HFFc6 (cell line): ENCODE data around the gene CHPT1. TPM values are rescaled to one million over a fixed set of nuclear protein-coding genes. Genes with fewer than 3 reads are reported as not detected.
"Not testable (repeated sequence)": the region's sequence is repeated elsewhere in the genome, so short reads cannot be mapped to it uniquely, and the experiment has no call there.

Experiments
- DNase-seq: peaks from one replicate; pipeline ENCODE4 v3.0.0-alpha.2; 2018
- H3K27ac Mint-ChIP-seq: 2 replicates; pipeline ENCODE4 v1.8.0; 2020; ENCODE audit warnings: mild to moderate bottlenecking, mixed read lengths
- H3K27me3 Mint-ChIP-seq: 2 replicates; pipeline ENCODE4 v1.8.0; 2021; ENCODE audit warnings: mild to moderate bottlenecking, moderate library complexity, mixed read lengths; ENCODE audit not compliant: insufficient read depth
- H3K36me3 Mint-ChIP-seq: 2 replicates; pipeline ENCODE4 v1.8.0; 2021; ENCODE audit warnings: low read depth, mixed read lengths
- H3K4me1 Mint-ChIP-seq: 2 replicates; pipeline ENCODE4 v1.8.0; 2020; ENCODE audit warnings: low read depth, mixed read lengths
- H3K4me3 Mint-ChIP-seq: 2 replicates; pipeline ENCODE4 v1.8.0; 2020; ENCODE audit warnings: mild to moderate bottlenecking, moderate library complexity, mixed read lengths
- H3K9me3 Mint-ChIP-seq: 2 replicates; pipeline ENCODE4 v1.8.0; 2020; ENCODE audit warnings: mild to moderate bottlenecking, mixed read lengths
- CTCF ChIP-seq: fragments of 200-600 bp; sonication (generic); IDR thresholded peaks from 2 replicates; pipeline ENCODE4 v1.5.0; 2021; ENCODE audit warnings: antibody characterized with exemption, mild to moderate bottlenecking
- total RNA-seq, 6 experiments: library from RNA; stranded (reverse); fragmentation: NEBNext Ultra II Directional; extraction: Animal tissue kit (Norgen Biotek cat#: 25700); gene quantifications; 2 replicates in 1 of 6; 3 replicates in 5 of 6; pipeline ENCODE4 v1.2.3, GENCODE V29; 2021

CHPT1 gene
- total RNA-seq, 6 experiments from 2014 or later = 28.1 to 38.8 (median 34.5) TPM

- no peak for TF ChIP-seq CTCF
- H3K36me3 Mint-ChIP-seq = no peaks in the 10 kb centered on the region
- H3K27ac Mint-ChIP-seq = no peak overlapping the region
- no peak for DNase-seq
- no peaks in the 10 kb centered on the region for H3K4me1 Mint-ChIP-seq
- H3K27me3 Mint-ChIP-seq = no peaks in the 10 kb centered on the region; the same call in 1 of the 2 replicates
- no peaks in the 10 kb centered on the region for H3K9me3 Mint-ChIP-seq
- no peak overlapping the region for H3K4me3 Mint-ChIP-seq
Observed at GRCh38 chr12:101675555-101675954, 21.9 kb upstream of the CHPT1 start.

DNA sequence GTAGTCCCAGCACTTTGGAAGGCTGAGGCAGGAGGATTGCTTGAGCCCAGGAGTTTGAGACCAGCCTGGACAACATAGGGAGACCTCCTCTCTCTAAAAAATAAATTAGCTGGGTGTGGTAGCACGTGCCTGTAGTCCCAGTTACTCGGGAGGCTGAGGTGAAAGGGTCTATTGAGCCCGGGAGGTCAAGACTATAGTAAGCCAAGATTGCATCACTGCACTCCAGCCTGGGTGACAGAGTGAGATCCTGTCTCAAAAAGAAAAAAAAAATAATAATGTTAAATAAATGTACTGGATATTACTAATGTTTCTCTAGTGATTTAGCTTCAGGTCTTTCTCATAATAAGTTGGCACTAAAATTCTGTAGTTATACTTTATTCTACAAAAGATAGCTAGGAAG is 20.9 kb upstream of the CHPT1 start:
- H3K36me3 Mint-ChIP-seq, H3K27ac Mint-ChIP-seq, H3K4me3 Mint-ChIP-seq, DNase-seq, H3K27me3 Mint-ChIP-seq, H3K9me3 Mint-ChIP-seq, H3K4me1 Mint-ChIP-seq: not testable (repeated sequence)

- H3K4me1 Mint-ChIP-seq = no peaks in the 10 kb centered on the region
- DNase-seq = no peak
- H3K9me3 Mint-ChIP-seq = no peaks in the 10 kb centered on the region
- H3K27me3 Mint-ChIP-seq = no peaks in the 10 kb centered on the region; the same call in 1 of the 2 replicates
- no peak for TF ChIP-seq CTCF
- H3K27ac Mint-ChIP-seq = no peak overlapping the region
- no peak overlapping the region for H3K4me3 Mint-ChIP-seq
- no peaks in the 10 kb centered on the region for H3K36me3 Mint-ChIP-seq
Observed at GRCh38 chr12:101678081-101678480, 19.4 kb upstream of the CHPT1 start.

- H3K27me3 Mint-ChIP-seq = no peaks in the 10 kb centered on the region
- H3K4me1 Mint-ChIP-seq = no peaks in the 10 kb centered on the region
- H3K36me3 Mint-ChIP-seq = no peaks in the 10 kb centered on the region
- no peak overlapping the region for H3K4me3 Mint-ChIP-seq
- DNase-seq = no peak
- no peak for TF ChIP-seq CTCF
- no peak overlapping the region for H3K27ac Mint-ChIP-seq
- no peaks in the 10 kb centered on the region for H3K9me3 Mint-ChIP-seq
Observed at GRCh38 chr12:101680240-101680639, 17.2 kb upstream of the CHPT1 start.

GRCh38 chr12:101680647-101681046 is 16.8 kb upstream of the CHPT1 start:
- Mint-ChIP-seq H3K27ac (no peak overlapping the region), H3K9me3 (no peaks in the 10 kb centered on the region), H3K4me3 (no peak overlapping the region), H3K4me1 (no peaks in the 10 kb centered on the region), H3K36me3 (no peaks in the 10 kb centered on the region), H3K27me3 (no peaks in the 10 kb centered on the region)
- no peak for DNase-seq
- TF ChIP-seq CTCF = no peak

DNA sequence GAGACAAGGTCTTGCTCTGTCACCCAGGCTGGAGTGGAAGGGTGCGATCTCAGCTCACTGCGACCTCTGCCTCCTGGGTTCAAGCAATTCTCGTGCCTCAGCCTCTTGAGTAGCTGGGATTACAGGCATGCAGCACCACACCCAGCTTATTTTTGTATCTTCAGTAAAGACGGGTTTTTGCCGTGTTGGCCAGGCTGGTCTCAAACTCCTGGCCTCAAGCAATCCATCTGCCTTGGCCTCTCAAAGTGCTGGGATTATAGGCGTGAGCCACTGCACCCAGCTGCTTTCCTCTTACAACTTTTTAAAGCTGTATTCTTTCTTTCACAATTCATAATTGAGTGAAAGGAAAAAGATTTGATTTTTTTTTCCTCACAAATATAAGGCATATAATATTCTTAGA is 15.8 kb upstream of the CHPT1 start:
- H3K27me3 Mint-ChIP-seq, H3K4me3 Mint-ChIP-seq, H3K9me3 Mint-ChIP-seq, DNase-seq, H3K36me3 Mint-ChIP-seq, H3K27ac Mint-ChIP-seq, H3K4me1 Mint-ChIP-seq: not testable (repeated sequence)

GRCh38 chr12:101685092-101685491 is 12.3 kb upstream of the CHPT1 start:
- no peaks in the 10 kb centered on the region for H3K9me3 Mint-ChIP-seq
- H3K27me3 Mint-ChIP-seq = no peaks in the 10 kb centered on the region; the same call in 1 of the 2 replicates
- no peaks in the 10 kb centered on the region for H3K4me1 Mint-ChIP-seq
- no peak for DNase-seq
- TF ChIP-seq CTCF = no peak
- H3K4me3 Mint-ChIP-seq = no peak overlapping the region
- H3K36me3 Mint-ChIP-seq = no peaks in the 10 kb centered on the region
- no peak overlapping the region for H3K27ac Mint-ChIP-seq
